SU-DHL-6 (cell line): Measurements from ENCODE around the gene GNB1L.
A peak's percentile ranks its signal among the peaks of the same experiment; 100 is the strongest.

ENCODE experiments used
- H2AFZ ChIP-seq: fragments of 200-600 bp; sonication (generic); 2 replicates; pipeline ENCODE4 v1.6.1; 2014; ENCODE audit warnings: low read depth, mild to moderate bottlenecking, moderate library complexity, mixed read lengths, antibody characterized with exemption, low read length; ENCODE audit not compliant: severe bottlenecking
- H3F3A ChIP-seq: fragments of 200-600 bp; shearing (Covaris generic); 2 replicates; pipeline ENCODE4 v1.6.0; 2016; ENCODE audit warnings: antibody characterized with exemption, mild to moderate bottlenecking; ENCODE audit not compliant: insufficient read depth
- H3K27ac ChIP-seq: fragments of 200-600 bp; sonication (generic); 2 replicates; pipeline ENCODE4 v1.5.1; 2016; ENCODE audit warnings: low read depth, mild to moderate bottlenecking, low read length, moderate library complexity, mixed read lengths
- H3K27me3 ChIP-seq: fragments of 200-600 bp; sonication (generic), shearing (Covaris generic); 2 replicates; pipeline ENCODE4 v1.6.0; 2014; ENCODE audit warnings: mild to moderate bottlenecking, low read length
- H3K36me3 ChIP-seq: fragments of 200-600 bp; sonication (generic); 2 replicates; pipeline ENCODE4 v1.6.1; 2014; ENCODE audit warnings: mild to moderate bottlenecking, low read length, mixed read lengths
- H3K4me2 ChIP-seq: fragments of 300-600, 200-600 bp; shearing (Covaris generic), sonication (generic); 2 replicates; pipeline ENCODE4 v1.6.0; 2014; ENCODE audit warnings: low read length, low read depth, mild to moderate bottlenecking; ENCODE audit not compliant: poor library complexity, severe bottlenecking
- H3K4me3 ChIP-seq: fragments of 200-600 bp; sonication (generic); 2 replicates; pipeline ENCODE4 v1.5.1; 2014; ENCODE audit warnings: antibody characterized with exemption, low read length, mild to moderate bottlenecking, mixed read lengths; ENCODE audit not compliant: insufficient read depth, poor library complexity, severe bottlenecking
- H3K79me2 ChIP-seq: fragments of 200-600 bp; sonication (generic); 2 replicates; pipeline ENCODE4 v1.6.1; 2014; ENCODE audit warnings: mild to moderate bottlenecking, low read length, moderate library complexity; ENCODE audit not compliant: insufficient read depth
- H3K9ac ChIP-seq: fragments of 200-600 bp; sonication (generic); 2 replicates; pipeline ENCODE4 v1.7.0; 2014; ENCODE audit warnings: mild to moderate bottlenecking, low read length
- H3K9me2 ChIP-seq: fragments of 200-600 bp; sonication (generic); replicated peaks from 2 replicates; pipeline ENCODE4 v1.6.1; 2014; ENCODE audit warnings: low read length; ENCODE audit not compliant: insufficient read depth
- H3K9me3 ChIP-seq: fragments of 200-600 bp; sonication (generic); 2 replicates; pipeline ENCODE4 v1.6.1; 2014; ENCODE audit warnings: low read length, mixed read lengths; ENCODE audit not compliant: insufficient read depth
- H4K20me1 ChIP-seq: fragments of 200-600 bp; sonication (generic); 2 replicates; pipeline ENCODE4 v1.6.1; 2014; ENCODE audit warnings: low read depth, mild to moderate bottlenecking, antibody characterized with exemption, low read length, moderate library complexity, mixed read lengths
- EZH2phosphoT487 ChIP-seq: fragments of 200-600 bp; sonication (generic), shearing (Covaris generic); conservative IDR thresholded peaks from 2 replicates; pipeline ENCODE4 v1.6.1; 2018; ENCODE audit warnings: mild to moderate bottlenecking, antibody characterized with exemption, low read length, moderate library complexity, mixed read lengths
- TF ChIP-seq, protein P1 (sequence below): fragments of 200-600 bp; sonication (generic); IDR thresholded peaks from one replicate; pipeline ENCODE4 v1.5.1; 2017; ENCODE audit warnings: antibody characterized with exemption, mild to moderate bottlenecking, low read length, moderate library complexity; ENCODE audit not compliant: insufficient read depth, poor library complexity, severe bottlenecking

GNB1L gene

DNA sequence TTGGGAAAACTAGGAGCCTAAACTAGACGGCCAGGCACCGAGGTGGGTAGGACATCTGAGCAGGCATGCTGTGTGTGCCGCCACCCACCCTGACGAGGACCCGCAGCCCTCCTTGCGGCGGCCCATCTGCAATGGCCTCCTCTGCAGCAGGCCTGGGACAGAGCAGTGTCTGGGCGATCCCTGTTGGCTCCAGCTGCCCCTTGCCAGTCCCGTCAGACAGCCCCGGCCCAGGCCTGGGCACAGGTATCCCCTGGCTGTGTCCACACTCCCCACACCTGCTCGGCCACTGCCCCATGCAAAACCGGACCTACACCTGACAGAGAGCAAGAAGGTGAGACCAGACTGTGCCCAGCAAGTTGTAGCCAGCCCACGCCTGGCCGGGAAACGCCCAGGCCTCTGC lies 38.7 kb upstream of the GNB1L start:
- Histone ChIP-seq H2AFZ (no peak overlapping the region), H3K27me3 (no peaks in the 10 kb centered on the region), H3K4me2 (no peak overlapping the region), H3K9me2 (no peaks in the 10 kb centered on the region), H3K36me3 (no peaks in the 10 kb centered on the region), H3K9me3 (no peaks in the 10 kb centered on the region), H3K9ac (no peak overlapping the region), H4K20me1 (no peaks in the 10 kb centered on the region), H3K4me3 (no peak overlapping the region), H3K27ac (no peak overlapping the region), H3F3A (peaks cover 8% of the 10 kb centered on the region; the same call in 1 of the 2 replicates), H3K79me2 (no peaks in the 10 kb centered on the region)
- no peak for TF ChIP-seq EZH2phosphoT487
- TF ChIP-seq, protein P1, sequence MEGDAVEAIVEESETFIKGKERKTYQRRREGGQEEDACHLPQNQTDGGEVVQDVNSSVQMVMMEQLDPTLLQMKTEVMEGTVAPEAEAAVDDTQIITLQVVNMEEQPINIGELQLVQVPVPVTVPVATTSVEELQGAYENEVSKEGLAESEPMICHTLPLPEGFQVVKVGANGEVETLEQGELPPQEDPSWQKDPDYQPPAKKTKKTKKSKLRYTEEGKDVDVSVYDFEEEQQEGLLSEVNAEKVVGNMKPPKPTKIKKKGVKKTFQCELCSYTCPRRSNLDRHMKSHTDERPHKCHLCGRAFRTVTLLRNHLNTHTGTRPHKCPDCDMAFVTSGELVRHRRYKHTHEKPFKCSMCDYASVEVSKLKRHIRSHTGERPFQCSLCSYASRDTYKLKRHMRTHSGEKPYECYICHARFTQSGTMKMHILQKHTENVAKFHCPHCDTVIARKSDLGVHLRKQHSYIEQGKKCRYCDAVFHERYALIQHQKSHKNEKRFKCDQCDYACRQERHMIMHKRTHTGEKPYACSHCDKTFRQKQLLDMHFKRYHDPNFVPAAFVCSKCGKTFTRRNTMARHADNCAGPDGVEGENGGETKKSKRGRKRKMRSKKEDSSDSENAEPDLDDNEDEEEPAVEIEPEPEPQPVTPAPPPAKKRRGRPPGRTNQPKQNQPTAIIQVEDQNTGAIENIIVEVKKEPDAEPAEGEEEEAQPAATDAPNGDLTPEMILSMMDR = no peak

DNA sequence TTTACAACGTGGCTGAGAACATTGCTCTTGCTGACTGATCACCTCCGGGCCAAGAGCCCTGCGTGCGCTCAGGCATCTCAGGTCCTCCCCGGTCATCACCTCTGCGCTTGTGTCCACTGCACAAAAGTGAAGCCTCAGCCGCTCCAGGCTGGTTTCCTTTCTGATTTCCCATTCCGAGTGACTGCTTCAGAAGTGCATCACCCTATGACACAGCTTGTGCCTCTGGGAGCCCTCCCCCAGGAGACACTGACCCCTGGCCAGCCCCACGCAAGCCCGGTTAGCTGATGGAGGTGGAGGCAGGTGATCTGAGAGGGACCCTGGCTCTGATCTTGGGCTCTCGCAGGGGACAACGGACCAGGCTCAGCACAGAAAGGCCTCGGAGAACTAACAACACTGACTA lies 38.3 kb upstream of the GNB1L start:
- Histone ChIP-seq H3K27ac (peak overlapping the region; percentile 97), H3K9me3 (no peaks in the 10 kb centered on the region), H3K4me2 (no peak overlapping the region), H3K27me3 (no peaks in the 10 kb centered on the region), H2AFZ (no peak overlapping the region), H3K79me2 (no peaks in the 10 kb centered on the region), H3K9ac (no peak overlapping the region), H3K4me3 (no peak overlapping the region), H3F3A (peaks cover 8% of the 10 kb centered on the region; the same call in 1 of the 2 replicates), H4K20me1 (no peaks in the 10 kb centered on the region), H3K36me3 (no peaks in the 10 kb centered on the region), H3K9me2 (no peaks in the 10 kb centered on the region)
- TF ChIP-seq, protein P1 = no peak
- TF ChIP-seq EZH2phosphoT487 = no peak

DNA sequence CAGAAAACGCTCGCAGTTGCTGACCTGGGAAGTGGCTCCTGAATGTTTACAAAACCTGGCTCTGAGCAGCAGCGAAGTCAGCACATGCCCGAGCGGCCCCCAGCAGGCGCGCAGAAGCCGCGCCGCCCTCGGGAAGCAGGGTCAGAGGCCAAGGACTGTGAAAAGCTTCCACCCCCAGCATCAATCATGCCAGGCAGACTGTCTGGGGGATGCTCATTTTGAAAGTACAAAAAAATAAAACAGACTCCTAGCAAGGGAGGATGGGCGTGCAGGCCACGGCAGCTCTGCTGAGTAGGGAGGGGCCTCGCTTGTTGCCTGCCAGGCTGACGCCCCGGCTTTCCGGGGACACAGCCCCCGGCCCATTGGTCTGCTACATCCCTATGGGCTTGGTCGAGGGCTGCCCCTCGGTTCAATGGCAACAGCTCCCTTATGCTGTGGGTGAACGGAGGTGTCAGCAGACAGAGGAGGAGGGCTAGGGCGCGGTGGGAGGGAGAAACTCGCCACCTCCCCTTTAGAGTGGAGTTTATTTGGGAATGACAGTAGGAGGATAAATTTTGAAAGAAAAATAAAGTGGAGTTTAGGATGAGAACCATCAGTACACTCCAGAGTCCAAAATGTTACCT lies 37.7 kb upstream of the GNB1L start:
- Histone ChIP-seq H3K4me2 (peak overlapping the region; percentile 69), H3K27ac (peak overlapping the region; percentile 97), H3F3A (peaks cover 8% of the 10 kb centered on the region; the same call in 1 of the 2 replicates), H3K27me3 (no peaks in the 10 kb centered on the region), H3K9ac (peak overlapping the region; percentile 53), H3K9me2 (no peaks in the 10 kb centered on the region), H3K79me2 (no peaks in the 10 kb centered on the region), H3K36me3 (no peaks in the 10 kb centered on the region), H2AFZ (peak overlapping the region; percentile 91), H3K9me3 (no peaks in the 10 kb centered on the region), H3K4me3 (no peak overlapping the region), H4K20me1 (no peaks in the 10 kb centered on the region)
- TF ChIP-seq EZH2phosphoT487 = no peak
- TF ChIP-seq, protein P1 = no peak
